Suprapubic skin (tissue), 4 donors: Measurements from ENCODE around the gene NEK11. TPM values are rescaled to one million over a fixed set of nuclear protein-coding genes. Genes with fewer than 3 reads are reported as not detected.

Experiments
- DNase-seq, 2 donors: peaks; one replicate each; pipeline ENCODE4 v3.0.0-alpha.2; 2019; ENCODE audit warnings: low spot score in 2 of 2
- H3K27ac ChIP-seq: fragments of 200-600 bp; sonication (generic); one replicate; pipeline ENCODE4 v1.5.1; 2019
- H3K27me3 ChIP-seq: fragments of 200-600 bp; sonication (generic); one replicate; pipeline ENCODE4 v1.5.1; 2019
- H3K36me3 ChIP-seq: fragments of 200-600 bp; sonication (generic); one replicate; pipeline ENCODE4 v1.5.1; 2019
- H3K4me1 ChIP-seq: fragments of 200-600 bp; sonication (generic); one replicate; pipeline ENCODE4 v1.5.1; 2019
- H3K4me3 ChIP-seq: fragments of 200-600 bp; sonication (generic); one replicate; pipeline ENCODE4 v1.5.1; 2019; ENCODE audit warnings: mild to moderate bottlenecking
- H3K9me3 ChIP-seq: fragments of 200-600 bp; sonication (generic); one replicate; pipeline ENCODE4 v1.5.1; 2019
- EP300 ChIP-seq: sonication (generic); formaldehyde crosslinking; IDR thresholded peaks from one replicate; pipeline ENCODE4 v1.6.1; 2017; ENCODE audit warnings: antibody characterized with exemption
- POLR2A ChIP-seq, 2 donors: fragments of 450-650 bp; IDR thresholded peaks; one replicate each; pipeline ENCODE4 v1.6.1; 2017; ENCODE audit warnings: antibody characterized with exemption in 2 of 2, mild to moderate bottlenecking in 2 of 2, moderate library complexity in 2 of 2
- POLR2AphosphoS5 ChIP-seq, 3 donors: sonication (generic); formaldehyde crosslinking; IDR thresholded peaks; one replicate each; pipeline ENCODE4 v1.6.1; 2017; ENCODE audit warnings: antibody characterized with exemption in 3 of 3
- WGBS: methylation state at CpG from one replicate; pipeline ENCODE4 v1.1.5; 2018; 5-methylcytosine and 5-hydroxymethylcytosine counted together
- total RNA-seq, 4 donors: library from RNA; depleted of rRNA; stranded (reverse); fragments of >200 nt; gene quantifications; one replicate each; pipeline ENCODE4 v1.1.0, GENCODE V29; 2016
- TF ChIP-seq, protein P1 (sequence below), 2 donors: fragments of 200-600 bp in 1 of 2; fragments of 450-650 bp in 1 of 2; sonication (generic) in 1 of 2; IDR thresholded peaks; one replicate each; pipeline ENCODE4 v1.5.1; 2016 to 2019; ENCODE audit warnings: antibody characterized with exemption in 2 of 2, mild to moderate bottlenecking in 1 of 2, moderate library complexity in 1 of 2

The NEK11 gene
- total RNA-seq, 4 donors from 2014 or later = 4.2 to 11.0 (median 7.5) TPM

GRCh38 chr3:131323014-131323413, 296.3 kb downstream of the NEK11 start:
- Histone ChIP-seq H3K27me3 (no peaks in the 10 kb centered on the region), H3K4me3 (no peak overlapping the region), H3K27ac (no peak overlapping the region), H3K4me1 (no peaks in the 10 kb centered on the region), H3K36me3 (no peaks in the 10 kb centered on the region), H3K9me3 (no peaks in the 10 kb centered on the region)
- DNase-seq = no peak
- 84% methylated on average over 3 of the region's 3 CpGs for WGBS
- TF ChIP-seq, protein P1, sequence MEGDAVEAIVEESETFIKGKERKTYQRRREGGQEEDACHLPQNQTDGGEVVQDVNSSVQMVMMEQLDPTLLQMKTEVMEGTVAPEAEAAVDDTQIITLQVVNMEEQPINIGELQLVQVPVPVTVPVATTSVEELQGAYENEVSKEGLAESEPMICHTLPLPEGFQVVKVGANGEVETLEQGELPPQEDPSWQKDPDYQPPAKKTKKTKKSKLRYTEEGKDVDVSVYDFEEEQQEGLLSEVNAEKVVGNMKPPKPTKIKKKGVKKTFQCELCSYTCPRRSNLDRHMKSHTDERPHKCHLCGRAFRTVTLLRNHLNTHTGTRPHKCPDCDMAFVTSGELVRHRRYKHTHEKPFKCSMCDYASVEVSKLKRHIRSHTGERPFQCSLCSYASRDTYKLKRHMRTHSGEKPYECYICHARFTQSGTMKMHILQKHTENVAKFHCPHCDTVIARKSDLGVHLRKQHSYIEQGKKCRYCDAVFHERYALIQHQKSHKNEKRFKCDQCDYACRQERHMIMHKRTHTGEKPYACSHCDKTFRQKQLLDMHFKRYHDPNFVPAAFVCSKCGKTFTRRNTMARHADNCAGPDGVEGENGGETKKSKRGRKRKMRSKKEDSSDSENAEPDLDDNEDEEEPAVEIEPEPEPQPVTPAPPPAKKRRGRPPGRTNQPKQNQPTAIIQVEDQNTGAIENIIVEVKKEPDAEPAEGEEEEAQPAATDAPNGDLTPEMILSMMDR (IDR thresholded peaks at IDR 0.05) = no peak

GRCh38 chr3:131323792-131324191, 297.1 kb downstream of the NEK11 start:
- 78% methylated on average over 2 of the region's 2 CpGs for WGBS
- H3K9me3 ChIP-seq = no peaks in the 10 kb centered on the region
- H3K36me3 ChIP-seq = no peaks in the 10 kb centered on the region
- no peak overlapping the region for H3K27ac ChIP-seq
- no peak for DNase-seq
- no peak overlapping the region for H3K4me3 ChIP-seq
- no peaks in the 10 kb centered on the region for H3K27me3 ChIP-seq
- TF ChIP-seq, protein P1 (IDR thresholded peaks at IDR 0.05) = no peak
- TF ChIP-seq EP300 (no peak), POLR2A (IDR thresholded peaks at IDR 0.05) (no peak), POLR2AphosphoS5 (IDR thresholded peaks at IDR 0.05) (no peak)
- no peaks in the 10 kb centered on the region for H3K4me1 ChIP-seq

- no peak for DNase-seq
- no peaks in the 10 kb centered on the region for H3K4me1 ChIP-seq
- no peak overlapping the region for H3K27ac ChIP-seq
- no peaks in the 10 kb centered on the region for H3K9me3 ChIP-seq
- H3K36me3 ChIP-seq = peaks cover 3% of the 10 kb centered on the region
- no peak overlapping the region for H3K4me3 ChIP-seq
- TF ChIP-seq EP300 (no peak), POLR2AphosphoS5 (IDR thresholded peaks at IDR 0.05) (no peak), POLR2A (IDR thresholded peaks at IDR 0.05) (no peak)
- TF ChIP-seq, protein P1 (IDR thresholded peaks at IDR 0.05) = no peak
- no peaks in the 10 kb centered on the region for H3K27me3 ChIP-seq
These were observed 298.2 kb downstream of the NEK11 start for GRCh38 chr3:131324923-131325322.

GRCh38 chr3:131326307-131326706, 299.6 kb downstream of the NEK11 start:
- TF ChIP-seq EP300 (no peak), POLR2AphosphoS5 (IDR thresholded peaks at IDR 0.05) (no peak), POLR2A (IDR thresholded peaks at IDR 0.05) (no peak)
- TF ChIP-seq, protein P1 (IDR thresholded peaks at IDR 0.05) = no peak
- 83% methylated on average over 1 of the region's 1 CpG for WGBS

DNA sequence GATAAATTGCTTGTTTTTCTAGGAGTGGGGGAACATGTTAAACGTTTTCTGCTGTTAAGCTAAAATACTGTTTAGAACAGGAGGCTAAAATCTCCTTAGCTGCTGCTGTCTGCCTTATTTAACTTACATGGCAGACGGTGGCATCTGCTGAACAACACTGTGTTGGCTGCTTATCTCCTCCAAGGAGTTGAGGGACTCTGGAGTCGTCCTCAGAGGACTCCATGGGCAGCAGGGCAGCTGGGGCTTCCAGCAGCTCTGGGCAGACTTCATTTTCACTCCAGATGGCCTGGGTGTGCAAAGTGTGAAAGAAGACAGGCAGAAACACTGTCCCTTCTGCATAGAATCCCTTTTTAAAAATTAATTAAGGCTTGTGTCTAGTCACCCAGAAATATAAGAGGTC, 302.0 kb downstream of the NEK11 start:
- DNase-seq = no peak
- no peaks in the 10 kb centered on the region for H3K9me3 ChIP-seq
- H3K36me3 ChIP-seq = peaks cover 3% of the 10 kb centered on the region
- no peaks in the 10 kb centered on the region for H3K27me3 ChIP-seq
- WGBS = 64% methylated on average over 3 of the region's 3 CpGs
- TF ChIP-seq, protein P1 (IDR thresholded peaks at IDR 0.05) = no peak
- TF ChIP-seq EP300 (no peak), POLR2AphosphoS5 (IDR thresholded peaks at IDR 0.05) (no peak), POLR2A (IDR thresholded peaks at IDR 0.05) (no peak)
- no peaks in the 10 kb centered on the region for H3K4me1 ChIP-seq
- no peak overlapping the region for H3K27ac ChIP-seq
- H3K4me3 ChIP-seq = no peak overlapping the region

More at GRCh38 chr3:131326307-131326706, 299.6 kb downstream of the NEK11 start:
- Histone ChIP-seq H3K4me3 (no peak overlapping the region), H3K36me3 (peaks cover 3% of the 10 kb centered on the region), H3K9me3 (no peaks in the 10 kb centered on the region), H3K27ac (no peak overlapping the region), H3K4me1 (no peaks in the 10 kb centered on the region), H3K27me3 (no peaks in the 10 kb centered on the region)
- no peak for DNase-seq
